ENCODE data around the gene TUT1.

Gene TUT1

DNA sequence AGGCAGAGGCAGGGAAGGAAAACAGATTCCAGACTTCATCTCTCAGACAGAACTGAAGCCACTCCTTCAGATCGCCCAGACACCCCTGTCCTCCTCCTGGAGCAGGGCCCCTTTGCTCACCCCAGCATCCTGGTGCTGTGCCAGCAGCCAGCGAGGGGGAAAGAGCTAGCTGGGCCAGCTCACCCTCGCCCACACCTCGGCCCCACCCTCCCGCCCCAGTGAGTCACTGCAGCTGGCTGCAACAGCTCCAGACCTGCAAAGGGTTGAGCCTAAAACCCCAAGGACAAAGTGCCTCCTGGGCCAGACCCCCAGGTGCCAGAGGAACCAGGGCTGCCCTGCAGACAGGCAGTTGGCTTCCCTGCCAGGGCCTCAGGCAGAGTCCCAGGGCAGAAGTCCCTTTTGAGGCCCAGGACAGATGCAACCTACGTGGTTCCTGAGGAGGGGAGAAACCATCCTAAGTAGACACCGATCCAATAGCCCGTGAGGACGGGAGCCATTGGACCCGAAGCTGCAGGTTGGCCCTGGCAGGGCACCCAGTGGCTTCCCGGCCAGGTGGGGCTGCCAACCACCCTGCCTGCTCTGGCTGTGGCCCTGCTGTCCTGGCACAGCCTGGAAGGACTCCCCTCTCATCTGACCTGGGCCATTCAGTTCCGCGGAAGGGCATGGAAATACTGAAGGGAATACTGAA lies 51.9 kb downstream of the TUT1 start:
- DNase-seq, result no peak

DNA sequence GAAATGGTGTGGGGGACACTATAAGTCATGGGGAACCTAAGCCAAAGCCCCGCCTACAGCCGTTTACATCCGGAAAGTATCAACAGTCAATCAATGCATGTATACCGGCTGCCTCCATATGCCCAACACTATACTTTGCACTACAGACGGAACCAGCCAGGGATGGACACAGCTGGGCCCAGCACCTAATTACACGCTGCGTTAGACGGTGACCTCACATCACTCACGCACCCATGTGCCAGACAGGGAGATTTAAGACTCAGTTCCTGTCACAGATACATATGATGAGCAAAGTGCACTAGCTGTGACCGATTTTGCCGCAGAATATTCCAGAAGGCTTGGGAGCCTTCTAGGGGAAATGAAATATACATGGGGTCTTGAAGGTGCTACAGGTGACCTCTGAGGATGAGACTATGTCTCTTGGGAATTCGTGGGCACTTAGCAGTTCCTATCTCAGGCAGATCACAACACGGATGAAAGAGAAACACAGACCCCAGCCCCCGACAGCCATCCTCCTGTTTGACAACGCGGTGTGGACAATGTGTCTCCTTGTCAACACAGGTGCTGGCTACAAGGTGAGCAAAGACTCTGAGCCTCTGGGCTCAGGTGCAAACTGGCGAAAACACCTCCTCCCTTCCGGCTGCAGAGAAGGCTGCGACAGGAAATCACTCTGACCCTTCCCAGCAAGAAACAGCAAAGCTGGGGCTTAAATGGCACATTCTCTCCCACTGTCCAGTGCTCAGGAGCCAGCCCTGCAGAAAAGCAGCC lies 52.7 kb downstream of the TUT1 start:
- no peak for DNase-seq

GRCh38 chr11:62536301-62536957 lies 54.9 kb downstream of the TUT1 start:
- DNase-seq, result no peak

- DNase-seq, result no peak
Observed at GRCh38 chr11:62535802-62536201, 55.5 kb downstream of the TUT1 start.

GRCh38 chr11:62534779-62535545 lies 56.4 kb downstream of the TUT1 start:
- no peak for DNase-seq

- no peak for DNase-seq
Observed at GRCh38 chr11:62532096-62532495, 59.2 kb downstream of the TUT1 start.

All from SHP77 treated with DMSO at 0.1 percent for 48 hours (cell line).